GM18867 (cell line): ENCODE measurements around the gene DDX56.

ENCODE experiments used
- ATAC-seq: cut with Tn5 transposase; IDR thresholded peaks from one replicate; pipeline ENCODE4 v1.9.1; 2021; ENCODE audit warnings: mild to moderate bottlenecking, moderate library complexity; ENCODE audit not compliant: unreplicated experiment

Gene DDX56

DNA sequence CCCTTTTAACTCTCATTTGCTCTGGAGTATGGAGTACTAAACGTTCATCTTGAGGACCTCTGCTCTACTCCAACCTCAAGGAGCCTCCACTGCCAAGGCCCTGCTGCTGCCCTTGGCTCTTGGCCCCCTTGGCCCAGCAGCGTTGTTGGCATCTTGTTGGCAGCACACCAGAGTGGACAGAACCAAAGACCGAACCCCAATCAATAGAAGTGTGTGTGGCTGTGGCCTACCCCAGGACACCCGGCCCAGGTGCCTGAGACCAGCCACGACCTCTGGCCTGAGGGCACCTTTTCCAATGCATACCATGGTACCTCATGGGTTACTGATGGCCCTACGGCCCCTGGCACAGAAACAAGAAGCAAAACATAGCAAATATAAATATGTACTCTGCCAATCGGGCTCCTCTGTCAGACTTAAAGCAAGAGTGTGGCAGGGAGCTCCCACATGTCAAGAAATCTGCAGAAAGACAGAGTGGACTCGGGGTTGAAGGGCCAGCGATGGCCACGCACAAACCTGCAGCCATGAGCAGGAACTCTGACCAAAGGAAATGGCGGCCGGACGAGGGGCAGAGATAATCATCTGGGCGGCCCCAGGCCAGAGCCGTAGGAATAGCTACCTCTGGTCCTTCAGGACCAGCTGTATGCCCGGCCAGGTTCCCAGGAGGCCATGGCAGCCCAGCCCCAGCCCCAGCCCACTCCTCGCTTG lies 35.5 kb downstream of the DDX56 start:
- ATAC-seq: no peak

DNA sequence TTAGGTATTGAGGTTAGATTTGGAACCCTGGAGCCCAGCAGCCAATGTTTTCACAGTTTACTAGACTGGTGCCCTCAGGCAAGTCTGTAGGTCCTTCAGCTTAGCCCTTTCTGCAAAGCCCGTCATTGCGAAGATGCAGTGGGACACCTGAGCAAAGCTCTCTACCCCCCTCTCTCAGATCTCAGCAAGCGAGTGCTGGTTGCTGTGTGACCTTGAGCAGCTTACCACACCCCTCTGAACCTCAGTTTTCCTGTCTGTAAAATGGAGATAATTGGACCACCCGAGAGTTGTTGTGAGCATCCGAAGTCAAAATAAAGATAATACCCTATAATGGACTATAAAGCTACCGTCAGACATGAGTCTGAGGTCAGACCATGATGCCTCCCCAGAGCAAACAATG lies 36.3 kb downstream of the DDX56 start:
- ATAC-seq: no peak

DNA sequence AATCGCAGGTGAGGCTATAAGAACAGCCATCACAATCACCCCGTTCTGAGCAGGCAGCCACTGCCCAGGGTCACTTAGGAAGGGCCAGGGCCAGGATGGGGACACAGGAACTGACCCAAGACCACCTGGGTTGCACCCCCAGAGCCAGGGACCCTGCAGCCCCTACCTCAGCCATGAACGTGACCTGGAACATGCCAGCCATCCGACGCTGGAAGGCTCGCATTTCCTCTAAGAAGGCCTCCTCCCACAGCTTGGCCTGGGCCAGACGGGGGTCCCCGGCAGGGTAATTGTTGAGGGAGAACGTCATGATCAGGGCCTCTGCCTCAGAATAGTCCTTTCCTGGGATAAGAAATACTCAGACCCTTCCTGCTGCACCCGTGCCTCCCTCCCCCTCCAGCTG lies 37.6 kb downstream of the DDX56 start:
- ATAC-seq: no peak

DNA sequence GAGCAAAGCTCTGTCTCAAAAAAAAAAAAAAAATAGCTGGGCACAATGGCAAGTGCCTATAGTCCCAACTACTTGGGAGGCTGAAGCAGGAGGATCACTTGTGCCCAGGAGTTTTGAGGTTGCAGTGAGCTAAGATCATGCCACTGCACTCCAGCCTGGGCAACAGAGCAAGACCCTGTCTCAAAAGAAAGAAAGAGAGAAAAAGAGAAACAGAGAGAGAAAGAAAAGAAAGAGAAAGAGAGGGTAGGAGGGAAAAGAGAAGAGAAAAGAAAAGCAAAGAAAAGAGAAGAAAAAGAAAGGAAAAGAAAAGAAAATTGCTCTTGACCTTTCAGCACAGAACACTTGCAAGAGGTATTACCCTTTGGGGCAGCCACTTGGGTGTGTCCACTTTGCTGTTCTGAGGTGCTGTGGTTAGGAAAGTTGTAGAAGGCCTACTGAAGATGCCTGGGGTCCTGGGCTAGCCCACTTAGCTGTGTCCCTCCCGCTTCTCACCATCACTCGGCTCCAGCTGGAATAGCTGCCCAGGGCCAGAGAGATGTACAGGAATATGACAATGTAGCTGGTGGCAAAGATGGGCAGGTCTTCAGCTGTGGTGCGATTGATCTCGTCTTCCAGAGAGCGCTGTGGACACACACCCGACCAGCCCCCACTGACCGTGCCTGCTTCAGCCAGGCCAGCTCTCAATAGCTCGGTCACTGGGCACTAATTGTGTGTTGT lies 38.2 kb downstream of the DDX56 start:
- no peak for ATAC-seq

DNA sequence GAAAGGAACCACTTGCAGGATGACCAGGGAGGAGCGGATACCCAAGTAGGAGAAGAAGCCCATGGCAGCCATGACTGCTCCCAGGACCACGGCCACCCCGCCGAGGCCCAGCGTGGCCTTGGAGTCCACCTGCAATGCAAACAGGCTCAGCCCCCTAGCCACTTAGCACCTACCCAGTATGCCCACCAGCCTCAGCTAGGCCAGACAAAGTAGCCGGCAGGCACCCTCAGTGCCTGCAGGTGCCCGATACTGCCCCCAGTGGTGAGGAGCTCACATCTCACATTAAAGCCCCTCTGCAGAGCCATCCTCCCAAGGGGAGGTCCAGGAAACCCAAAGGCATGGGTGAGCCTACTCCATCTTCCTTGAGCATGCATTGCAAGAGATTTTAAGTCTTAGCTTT lies 39.2 kb downstream of the DDX56 start:
- ATAC-seq: no peak

DNA sequence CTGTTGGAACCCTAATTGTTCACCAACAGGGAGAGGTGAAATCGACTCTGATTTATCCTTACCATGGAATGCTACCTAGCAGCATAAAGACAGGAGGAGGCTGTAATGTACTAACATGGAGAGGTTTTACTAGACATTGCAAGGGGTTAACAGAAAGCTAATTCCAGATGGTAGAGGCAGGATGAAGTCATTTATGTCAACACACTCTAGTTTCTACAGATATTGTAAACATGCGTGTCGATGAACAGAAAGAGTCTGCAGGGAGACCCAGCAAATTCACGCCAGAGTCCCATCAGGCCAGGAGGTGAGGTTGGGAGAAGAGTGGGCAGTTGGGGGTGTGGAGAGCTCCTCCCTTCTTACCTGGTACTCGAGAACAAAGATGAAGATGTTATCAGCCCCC lies 39.6 kb downstream of the DDX56 start:
- ATAC-seq: no peak

DNA sequence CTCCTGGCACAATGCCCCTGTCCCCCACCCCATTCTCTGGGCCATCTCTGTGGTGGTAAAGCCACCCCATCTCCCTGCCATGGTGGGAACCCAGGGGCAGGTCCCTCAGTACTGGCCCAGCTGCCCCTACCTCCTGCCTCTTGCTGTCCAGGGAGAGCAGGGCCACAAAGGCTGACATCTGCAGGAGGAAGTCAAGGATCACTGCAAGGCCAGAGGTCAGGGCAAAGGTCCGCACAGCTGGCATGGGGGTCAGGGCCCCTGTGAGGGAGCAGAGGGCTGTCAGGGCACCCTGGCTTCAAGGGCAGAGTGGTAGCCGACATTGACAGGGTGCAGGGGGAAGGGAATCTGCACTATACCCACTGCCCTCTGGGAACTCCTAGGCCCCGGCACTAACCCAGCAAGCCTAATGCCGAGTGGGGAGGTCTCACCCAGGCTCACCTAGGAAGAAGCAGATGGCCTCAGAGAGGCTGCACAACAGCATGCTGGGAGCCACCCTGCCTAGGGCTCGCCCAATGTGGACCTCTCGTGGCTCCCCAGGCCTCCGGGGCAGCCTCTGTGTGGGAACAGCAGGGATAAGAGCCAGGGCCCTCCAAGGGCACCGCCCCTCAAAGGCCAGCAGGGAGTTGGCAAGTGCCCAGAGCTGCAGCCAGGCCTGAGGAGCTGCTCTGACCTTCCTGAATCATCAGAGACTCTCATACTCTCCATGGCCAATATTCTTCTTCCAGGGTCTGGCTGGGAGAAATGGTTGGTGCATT lies 40.2 kb downstream of the DDX56 start:
- ATAC-seq: no peak

DNA sequence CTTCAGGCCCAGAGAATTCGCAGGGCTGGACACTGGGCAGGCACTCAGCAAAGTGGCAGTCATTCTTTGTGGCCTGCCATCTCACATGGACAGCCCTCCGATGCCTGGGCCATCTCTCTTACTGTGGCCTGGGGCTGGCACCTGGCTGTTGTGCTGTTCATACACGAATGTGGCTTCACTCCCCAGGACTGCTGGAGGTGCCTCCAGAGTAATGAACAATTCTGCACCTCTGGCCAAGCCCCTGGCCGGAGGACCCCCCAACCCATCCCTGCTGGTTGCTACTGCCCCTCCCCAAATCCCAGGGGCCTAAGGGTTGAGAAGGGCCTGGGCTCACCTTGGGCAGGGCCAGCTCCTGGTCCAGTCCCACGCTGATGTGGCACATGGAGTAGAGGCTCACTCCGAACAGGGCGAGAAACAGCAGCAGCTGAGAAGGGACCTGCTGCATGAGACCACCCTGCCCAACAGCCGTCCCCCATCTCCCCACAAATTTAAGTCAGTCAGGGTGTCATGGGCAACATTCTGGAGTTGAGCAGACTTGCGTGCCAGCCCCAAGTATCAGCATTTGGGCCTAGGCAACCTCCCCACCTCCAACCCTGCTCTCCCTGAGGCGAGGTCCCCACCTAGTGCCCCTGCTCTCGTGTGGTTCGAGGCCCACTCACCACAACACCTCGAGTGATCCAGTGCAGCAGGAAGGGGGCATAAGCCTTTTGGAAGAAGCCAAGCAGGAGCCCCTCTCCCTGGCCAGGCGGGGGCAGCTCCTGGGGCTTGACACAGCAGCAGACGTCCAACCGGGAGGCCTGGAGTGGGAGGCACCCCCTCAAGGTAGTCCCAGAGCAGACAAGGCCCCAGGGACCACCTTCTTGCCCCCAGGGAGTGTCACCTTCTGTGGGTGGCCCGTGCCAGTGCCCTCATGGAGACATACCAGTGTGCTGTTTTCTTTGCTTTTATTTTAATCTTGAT lies 42.0 kb downstream of the DDX56 start:
- ATAC-seq: no peak

DNA sequence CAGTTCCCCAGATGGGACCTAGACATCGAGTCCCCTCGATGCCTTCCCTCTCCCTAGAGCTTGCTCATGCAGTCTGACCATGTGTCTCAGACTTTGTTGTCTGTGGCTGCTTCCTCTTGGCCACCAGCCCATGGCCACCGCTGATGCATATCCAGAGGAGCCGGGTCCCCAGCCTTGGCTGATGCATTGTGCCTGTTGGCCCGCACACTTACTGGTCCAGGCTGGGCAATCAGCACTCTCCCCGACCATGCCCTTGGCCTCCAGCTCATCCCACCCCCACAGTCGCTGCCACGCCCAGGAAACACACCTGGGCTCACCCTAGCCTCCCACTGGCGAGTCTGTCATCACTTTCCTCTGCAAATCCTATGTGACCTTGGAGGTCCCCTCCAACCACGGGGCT lies 42.7 kb downstream of the DDX56 start:
- no peak for ATAC-seq

DNA sequence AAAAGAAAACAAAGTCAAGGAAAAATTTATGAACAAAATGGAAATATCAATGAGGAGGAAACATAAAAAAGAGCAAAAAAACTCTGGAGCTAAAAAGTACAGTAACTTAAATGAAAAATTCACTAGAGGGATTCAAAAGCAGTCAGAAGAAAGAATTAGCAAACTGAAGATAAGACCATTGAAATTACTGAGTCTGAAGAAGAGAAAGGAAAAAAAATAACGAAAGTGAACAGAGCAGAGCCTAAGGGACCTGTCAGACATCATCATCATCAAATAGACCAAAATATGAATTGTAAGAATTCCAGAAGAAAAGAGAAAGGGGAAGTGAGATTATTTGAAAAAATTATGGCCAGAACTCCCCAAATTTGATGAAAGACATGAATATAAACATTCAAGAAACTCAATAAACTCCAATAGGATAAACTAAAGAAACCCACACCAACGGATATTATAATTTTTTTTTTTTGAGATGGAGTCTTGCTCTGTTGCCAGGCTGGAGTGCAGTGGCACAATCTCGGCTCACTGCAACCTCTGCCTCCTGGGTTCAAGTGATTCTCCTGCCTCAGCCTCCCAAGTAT lies 48.8 kb downstream of the DDX56 start:
- ATAC-seq: no peak

DNA sequence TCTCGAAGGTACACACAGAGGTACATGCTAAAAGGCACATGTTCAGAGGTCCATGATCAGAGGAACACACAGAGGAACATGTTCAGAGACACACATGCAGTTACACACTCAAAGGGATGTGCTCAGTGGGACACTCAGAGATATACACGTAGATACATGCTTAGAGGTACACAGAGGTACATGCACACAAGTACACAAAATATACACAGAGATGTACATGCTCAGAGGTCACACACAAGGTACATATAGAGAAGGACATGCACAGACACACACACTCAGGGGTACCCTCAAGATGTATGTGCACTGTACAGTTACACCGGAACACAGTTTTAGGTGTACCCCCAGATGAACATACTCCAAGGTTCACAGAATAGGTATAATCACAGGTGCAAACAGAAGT lies 51.4 kb downstream of the DDX56 start:
- ATAC-seq: no peak

DNA sequence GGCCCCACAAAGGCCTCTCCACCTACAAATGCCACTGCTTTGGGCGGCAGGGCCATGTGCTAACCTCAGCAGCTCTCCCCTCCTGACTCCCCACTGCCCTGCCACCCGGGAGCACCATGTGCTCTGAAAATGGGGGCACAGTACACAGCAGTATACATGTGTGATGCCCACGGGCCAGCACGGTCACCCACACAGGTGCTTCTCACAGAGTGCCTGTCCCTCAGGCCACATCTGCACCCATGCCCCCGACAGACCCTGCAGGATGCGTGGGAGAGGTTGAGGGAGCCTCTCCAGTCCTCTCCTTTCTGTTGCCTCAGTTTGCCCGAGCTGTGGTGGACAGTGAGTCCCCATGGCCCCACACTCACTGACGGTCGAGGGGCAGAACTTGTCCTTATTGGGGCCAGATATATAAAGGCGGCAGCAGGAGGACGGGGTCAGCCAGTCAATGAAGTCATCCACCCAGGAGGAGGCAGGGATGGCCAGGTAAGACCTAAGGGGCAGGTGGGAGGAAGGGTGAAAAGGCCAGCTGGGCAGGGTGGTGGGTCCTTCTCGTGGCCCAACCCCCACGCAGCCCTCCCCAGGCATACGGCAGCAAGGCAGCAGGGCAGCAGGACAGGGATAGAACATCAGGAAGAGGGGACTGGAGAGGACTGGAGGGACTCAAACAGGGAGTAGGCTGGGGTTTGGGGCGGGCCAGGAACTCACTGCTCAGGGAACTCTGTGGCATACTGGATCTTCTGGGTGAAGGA lies 52.2 kb downstream of the DDX56 start:
- no peak for ATAC-seq

DNA sequence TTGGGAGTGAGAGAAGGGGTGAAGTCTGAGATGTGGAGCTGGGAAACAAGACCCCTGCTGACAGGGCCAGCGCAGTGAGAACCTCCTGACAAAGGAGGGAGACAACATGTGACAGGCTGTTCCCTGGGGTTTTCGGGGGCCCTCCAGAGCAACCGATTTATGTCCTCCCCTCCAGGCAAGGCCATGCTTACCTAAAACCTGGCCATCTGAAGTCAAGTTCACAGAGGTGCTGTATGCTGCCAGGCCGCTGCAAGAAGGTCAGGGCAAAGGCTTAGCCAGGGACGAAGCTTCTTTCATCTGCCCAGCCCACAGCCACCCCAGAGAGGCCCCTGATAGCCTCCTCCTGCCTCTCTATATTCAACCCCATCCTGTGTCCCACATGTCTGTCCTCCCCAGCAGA lies 53.1 kb downstream of the DDX56 start:
- no peak for ATAC-seq

DNA sequence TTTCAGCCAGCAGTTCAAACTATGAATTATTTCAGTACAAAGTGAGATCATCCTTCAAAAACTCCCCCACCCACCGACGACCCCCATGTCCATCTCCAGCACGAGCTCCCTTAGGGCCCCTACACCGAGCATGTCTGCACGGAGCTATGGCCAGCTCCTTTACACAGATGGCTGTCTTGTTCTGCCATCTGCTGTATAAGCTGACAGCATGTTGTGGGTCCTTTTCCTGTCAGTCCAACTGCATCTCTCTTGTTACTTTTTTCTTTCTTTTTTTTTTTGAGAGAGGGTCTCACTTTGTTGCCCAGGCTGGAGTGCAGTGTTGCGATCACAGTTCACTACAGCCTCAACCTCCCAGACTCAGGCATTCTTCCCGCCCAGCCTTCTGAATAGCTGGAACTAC lies 54.2 kb downstream of the DDX56 start:
- ATAC-seq: no peak

DNA sequence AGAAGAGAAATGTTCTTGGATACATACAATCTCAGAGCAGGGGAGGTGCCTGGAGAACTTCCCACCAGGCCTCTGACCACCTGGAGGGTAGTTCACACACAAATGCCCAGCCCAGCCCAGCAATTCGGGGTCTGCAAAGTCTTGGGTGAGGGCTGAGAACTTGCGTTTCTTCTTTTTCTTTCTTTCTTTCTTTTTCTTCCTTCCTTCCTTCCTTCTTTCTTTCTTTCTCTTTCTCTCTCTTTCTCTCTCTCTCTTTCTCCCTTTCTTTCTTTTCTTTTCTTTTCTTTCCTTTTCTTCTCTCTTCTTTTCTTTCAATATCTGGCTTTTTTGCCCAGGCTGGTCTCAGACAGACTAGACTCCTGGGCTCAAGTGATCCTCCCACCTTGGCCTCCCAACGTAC lies 54.9 kb downstream of the DDX56 start:
- no peak for ATAC-seq

DNA sequence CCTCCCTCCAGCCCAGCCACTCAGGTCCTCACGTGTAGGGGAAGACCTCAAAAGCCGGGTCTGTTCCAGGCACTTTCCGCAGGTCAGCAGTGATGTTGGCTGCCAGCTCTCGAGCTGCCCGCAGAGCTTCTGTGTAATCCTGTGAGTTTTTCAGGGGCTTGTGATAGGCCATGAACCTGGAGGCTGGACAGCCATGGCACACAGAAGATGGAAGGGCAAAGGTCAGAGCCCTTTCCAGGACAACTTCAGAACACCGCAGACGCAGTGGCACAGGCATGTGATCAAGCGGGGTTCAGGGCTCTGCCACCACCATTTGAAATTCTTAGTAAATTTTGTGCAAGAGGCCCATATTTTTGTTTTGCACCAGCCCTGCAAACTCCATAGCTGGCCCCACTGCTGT lies 56.5 kb downstream of the DDX56 start:
- ATAC-seq: no peak
